ENCODE measurements around the gene SERPINB12. TPM values are rescaled to one million over a fixed set of nuclear protein-coding genes. Genes with fewer than 3 reads are reported as not detected.
A peak's percentile ranks its signal among the peaks of the same experiment; 100 is the strongest.

The SERPINB12 gene
- total RNA-seq, 1 experiment from 2014 or later, result not detected

DNA sequence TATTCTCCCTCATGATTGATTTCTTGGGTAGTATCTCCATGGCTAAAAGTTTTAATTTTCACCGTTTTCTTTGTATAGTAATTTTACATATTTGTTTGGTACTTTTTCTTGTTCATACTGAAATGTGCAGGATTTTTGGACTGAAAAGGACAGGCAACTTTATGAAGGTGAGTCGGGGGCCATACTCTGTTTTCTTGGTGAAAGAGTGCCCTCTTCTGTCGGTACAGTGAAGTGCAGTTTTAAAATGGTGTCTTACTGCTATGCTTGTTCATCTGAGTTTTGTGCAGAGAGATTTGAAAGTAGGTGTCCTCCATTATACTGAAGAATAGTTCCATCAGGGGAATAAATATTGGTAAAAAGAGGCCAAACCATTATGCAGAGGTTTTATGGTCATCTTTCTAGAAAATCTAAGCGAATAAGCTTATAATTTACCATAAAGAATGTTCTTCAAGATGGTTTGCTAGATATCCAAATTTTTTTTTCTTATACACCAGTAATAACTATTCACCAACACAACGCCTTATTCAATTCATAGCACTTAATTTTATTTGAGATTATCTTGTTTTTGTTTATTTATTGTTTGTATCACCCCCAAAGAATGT is 36.3 kb downstream of the SERPINB12 start:
- DNase-seq (ENCODE audit: low read depth, low spot score), result peak; percentile 17
- no peaks in the 10 kb centered on the region for H3K27me3 ChIP-seq (ENCODE audit: control insufficient read depth, insufficient read depth, low read length)
- no peaks in the 10 kb centered on the region for H3K4me1 ChIP-seq (ENCODE audit: control insufficient read depth, insufficient read depth, low read length)
- CTCF ChIA-PET, result interaction anchor here (0.8 kb wide), 1 partner anchor 60 kb away, joined by 4 read pairs; no protein-coding TSS in a partner anchor
- in situ Hi-C loops (cut with HindIII; ENCODE audit: low pct_unique_long_range_greater_than_20kb, low sequenced_read_pairs) (no loop called here), intact Hi-C loops (cut with micrococcal nuclease; ENCODE audit: unreplicated experiment) (loop anchor here (1.0 to 10.0 kb wide), 2 partner anchors 60 to 266 kb away; no protein-coding TSS in a partner anchor)
- H3K36me3 ChIP-seq (ENCODE audit: control insufficient read depth, insufficient read depth, low read length), result no peaks in the 10 kb centered on the region
- TF ChIP-seq, protein P1, sequence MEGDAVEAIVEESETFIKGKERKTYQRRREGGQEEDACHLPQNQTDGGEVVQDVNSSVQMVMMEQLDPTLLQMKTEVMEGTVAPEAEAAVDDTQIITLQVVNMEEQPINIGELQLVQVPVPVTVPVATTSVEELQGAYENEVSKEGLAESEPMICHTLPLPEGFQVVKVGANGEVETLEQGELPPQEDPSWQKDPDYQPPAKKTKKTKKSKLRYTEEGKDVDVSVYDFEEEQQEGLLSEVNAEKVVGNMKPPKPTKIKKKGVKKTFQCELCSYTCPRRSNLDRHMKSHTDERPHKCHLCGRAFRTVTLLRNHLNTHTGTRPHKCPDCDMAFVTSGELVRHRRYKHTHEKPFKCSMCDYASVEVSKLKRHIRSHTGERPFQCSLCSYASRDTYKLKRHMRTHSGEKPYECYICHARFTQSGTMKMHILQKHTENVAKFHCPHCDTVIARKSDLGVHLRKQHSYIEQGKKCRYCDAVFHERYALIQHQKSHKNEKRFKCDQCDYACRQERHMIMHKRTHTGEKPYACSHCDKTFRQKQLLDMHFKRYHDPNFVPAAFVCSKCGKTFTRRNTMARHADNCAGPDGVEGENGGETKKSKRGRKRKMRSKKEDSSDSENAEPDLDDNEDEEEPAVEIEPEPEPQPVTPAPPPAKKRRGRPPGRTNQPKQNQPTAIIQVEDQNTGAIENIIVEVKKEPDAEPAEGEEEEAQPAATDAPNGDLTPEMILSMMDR (IDR thresholded peaks at IDR 0.05), result peak; percentile 56; the same call in 1 of the 2 replicates
- no peak for TF ChIP-seq TCF7L2 (IDR thresholded peaks at IDR 0.05; ENCODE audit: low read depth, low read length)
- POLR2A ChIA-PET, result no interaction called here
- no TSS peak for BruUV-seq (replicated peaks)
- H3K27ac ChIP-seq (ENCODE audit: low read length), result no peak overlapping the region
- H3K4me3 ChIP-seq (ENCODE audit: low read depth in 2 of 2, low read length in 2 of 2), result no peak overlapping the region
- H3K9me3 ChIP-seq (ENCODE audit: control insufficient read depth, insufficient read depth, low read depth, low read length), result no peaks in the 10 kb centered on the region
- no peak for ATAC-seq

DNA sequence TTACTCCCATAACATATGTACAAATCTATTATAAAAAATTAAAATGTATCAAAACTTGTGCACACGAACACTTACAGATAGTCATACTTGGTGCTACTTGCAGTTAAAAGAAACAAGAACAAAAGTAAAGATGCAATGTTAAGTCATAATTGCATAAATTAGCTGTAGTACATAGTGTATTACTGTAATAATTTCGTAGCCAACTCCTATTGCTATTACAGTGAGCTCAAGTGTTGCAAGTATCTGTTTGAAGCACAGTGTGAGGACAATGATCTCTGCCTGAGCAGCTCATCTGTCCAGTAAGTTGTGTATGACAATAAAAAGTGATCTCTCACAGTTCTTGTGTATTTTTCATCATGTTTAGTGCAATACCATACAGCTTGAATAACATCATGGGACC is 37.4 kb downstream of the SERPINB12 start:
- DNase-seq (ENCODE audit: low read depth, low spot score) (no peak), ATAC-seq (no peak)
- Histone ChIP-seq H3K4me3 (ENCODE audit: low read depth in 2 of 2, low read length in 2 of 2) (no peak overlapping the region), H3K27ac (ENCODE audit: low read length) (no peak overlapping the region), H3K4me1 (ENCODE audit: control insufficient read depth, insufficient read depth, low read length) (no peaks in the 10 kb centered on the region), H3K27me3 (ENCODE audit: control insufficient read depth, insufficient read depth, low read length) (no peaks in the 10 kb centered on the region), H3K9me3 (ENCODE audit: control insufficient read depth, insufficient read depth, low read depth, low read length) (no peaks in the 10 kb centered on the region), H3K36me3 (ENCODE audit: control insufficient read depth, insufficient read depth, low read length) (no peaks in the 10 kb centered on the region)
- ChIA-PET CTCF (interaction anchor here (0.5 to 0.7 kb wide), 2 partner anchors 26 to 127 kb away, joined by 3 to 5 read pairs; no protein-coding TSS in a partner anchor), POLR2A (no interaction called here)
- in situ Hi-C loops (cut with HindIII; ENCODE audit: low pct_unique_long_range_greater_than_20kb, low sequenced_read_pairs), result no loop called here
- intact Hi-C loops (cut with micrococcal nuclease; ENCODE audit: unreplicated experiment), result loop anchor here (10.0 kb wide), 1 partner anchor 265 kb away; no protein-coding TSS in a partner anchor
- BruUV-seq (replicated peaks), result no TSS peak
- TF ChIP-seq, protein P1 (IDR thresholded peaks at IDR 0.05), result no peak
- TF ChIP-seq SIN3A (IDR thresholded peaks at IDR 0.05; ENCODE audit: borderline replicate concordance, insufficient read depth, low read depth, low read length), result no peak
- no peak for TF ChIP-seq POLR2AphosphoS5 (IDR thresholded peaks at IDR 0.05; ENCODE audit: low read depth, low read length)
- no peak for TF ChIP-seq TCF7L2 (IDR thresholded peaks at IDR 0.05; ENCODE audit: low read depth, low read length)
- TF ChIP-seq, protein P2, sequence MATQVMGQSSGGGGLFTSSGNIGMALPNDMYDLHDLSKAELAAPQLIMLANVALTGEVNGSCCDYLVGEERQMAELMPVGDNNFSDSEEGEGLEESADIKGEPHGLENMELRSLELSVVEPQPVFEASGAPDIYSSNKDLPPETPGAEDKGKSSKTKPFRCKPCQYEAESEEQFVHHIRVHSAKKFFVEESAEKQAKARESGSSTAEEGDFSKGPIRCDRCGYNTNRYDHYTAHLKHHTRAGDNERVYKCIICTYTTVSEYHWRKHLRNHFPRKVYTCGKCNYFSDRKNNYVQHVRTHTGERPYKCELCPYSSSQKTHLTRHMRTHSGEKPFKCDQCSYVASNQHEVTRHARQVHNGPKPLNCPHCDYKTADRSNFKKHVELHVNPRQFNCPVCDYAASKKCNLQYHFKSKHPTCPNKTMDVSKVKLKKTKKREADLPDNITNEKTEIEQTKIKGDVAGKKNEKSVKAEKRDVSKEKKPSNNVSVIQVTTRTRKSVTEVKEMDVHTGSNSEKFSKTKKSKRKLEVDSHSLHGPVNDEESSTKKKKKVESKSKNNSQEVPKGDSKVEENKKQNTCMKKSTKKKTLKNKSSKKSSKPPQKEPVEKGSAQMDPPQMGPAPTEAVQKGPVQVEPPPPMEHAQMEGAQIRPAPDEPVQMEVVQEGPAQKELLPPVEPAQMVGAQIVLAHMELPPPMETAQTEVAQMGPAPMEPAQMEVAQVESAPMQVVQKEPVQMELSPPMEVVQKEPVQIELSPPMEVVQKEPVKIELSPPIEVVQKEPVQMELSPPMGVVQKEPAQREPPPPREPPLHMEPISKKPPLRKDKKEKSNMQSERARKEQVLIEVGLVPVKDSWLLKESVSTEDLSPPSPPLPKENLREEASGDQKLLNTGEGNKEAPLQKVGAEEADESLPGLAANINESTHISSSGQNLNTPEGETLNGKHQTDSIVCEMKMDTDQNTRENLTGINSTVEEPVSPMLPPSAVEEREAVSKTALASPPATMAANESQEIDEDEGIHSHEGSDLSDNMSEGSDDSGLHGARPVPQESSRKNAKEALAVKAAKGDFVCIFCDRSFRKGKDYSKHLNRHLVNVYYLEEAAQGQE (IDR thresholded peaks at IDR 0.05; ENCODE audit: insufficient read depth in 1 of 2, low read depth in 2 of 2, low read length in 1 of 2), result no peak
